GM12875 (cell line): ENCODE results near the gene VIM.

ENCODE experiments used
- H3K4me3 ChIP-seq: one replicate; pipeline ENCODE4 v1.5.1; 2011; ENCODE audit warnings: low read depth, low read length, control low read depth
- TF ChIP-seq, protein P1 (sequence below): IDR thresholded peaks from 2 replicates; pipeline ENCODE4 v1.5.1; 2011; ENCODE audit warnings: low read depth, mild to moderate bottlenecking, control low read depth, inconsistent platforms, low read length, moderate library complexity, borderline replicate concordance; ENCODE audit not compliant: insufficient read depth

VIM gene

DNA sequence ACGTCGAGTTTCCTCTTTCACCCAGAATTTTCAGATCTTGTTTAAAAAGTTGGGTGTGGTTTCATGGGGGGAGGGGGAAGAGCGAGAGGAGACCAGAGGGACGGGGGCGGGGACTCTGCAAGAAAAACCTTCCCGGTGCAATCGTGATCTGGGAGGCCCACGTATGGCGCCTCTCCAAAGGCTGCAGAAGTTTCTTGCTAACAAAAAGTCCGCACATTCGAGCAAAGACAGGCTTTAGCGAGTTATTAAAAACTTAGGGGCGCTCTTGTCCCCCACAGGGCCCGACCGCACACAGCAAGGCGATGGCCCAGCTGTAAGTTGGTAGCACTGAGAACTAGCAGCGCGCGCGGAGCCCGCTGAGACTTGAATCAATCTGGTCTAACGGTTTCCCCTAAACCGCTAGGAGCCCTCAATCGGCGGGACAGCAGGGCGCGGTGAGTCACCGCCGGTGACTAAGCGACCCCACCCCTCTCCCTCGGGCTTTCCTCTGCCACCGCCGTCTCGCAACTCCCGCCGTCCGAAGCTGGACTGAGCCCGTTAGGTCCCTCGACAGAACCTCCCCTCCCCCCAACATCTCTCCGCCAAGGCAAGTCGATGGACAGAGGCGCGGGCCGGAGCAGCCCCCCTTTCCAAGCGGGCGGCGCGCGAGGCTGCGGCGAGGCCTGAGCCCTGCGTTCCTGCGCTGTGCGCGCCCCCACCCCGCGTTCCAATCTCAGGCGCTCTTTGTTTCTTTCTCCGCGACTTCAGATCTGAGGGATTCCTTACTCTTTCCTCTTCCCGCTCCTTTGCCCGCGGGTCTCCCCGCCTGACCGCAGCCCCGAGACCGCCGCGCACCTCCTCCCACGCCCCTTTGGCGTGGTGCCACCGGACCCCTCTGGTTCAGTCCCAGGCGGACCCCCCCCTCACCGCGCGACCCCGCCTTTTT, at the start of gene VIM:
Gene VIM (plus strand): TSS at position 151 of the 925 bp plus-strand sequence. CDS start 1,182 bp downstream, outside the sequence.
- peak within 1 kb of the TSS; percentile 46 for H3K4me3 ChIP-seq
- TF ChIP-seq, protein P1, sequence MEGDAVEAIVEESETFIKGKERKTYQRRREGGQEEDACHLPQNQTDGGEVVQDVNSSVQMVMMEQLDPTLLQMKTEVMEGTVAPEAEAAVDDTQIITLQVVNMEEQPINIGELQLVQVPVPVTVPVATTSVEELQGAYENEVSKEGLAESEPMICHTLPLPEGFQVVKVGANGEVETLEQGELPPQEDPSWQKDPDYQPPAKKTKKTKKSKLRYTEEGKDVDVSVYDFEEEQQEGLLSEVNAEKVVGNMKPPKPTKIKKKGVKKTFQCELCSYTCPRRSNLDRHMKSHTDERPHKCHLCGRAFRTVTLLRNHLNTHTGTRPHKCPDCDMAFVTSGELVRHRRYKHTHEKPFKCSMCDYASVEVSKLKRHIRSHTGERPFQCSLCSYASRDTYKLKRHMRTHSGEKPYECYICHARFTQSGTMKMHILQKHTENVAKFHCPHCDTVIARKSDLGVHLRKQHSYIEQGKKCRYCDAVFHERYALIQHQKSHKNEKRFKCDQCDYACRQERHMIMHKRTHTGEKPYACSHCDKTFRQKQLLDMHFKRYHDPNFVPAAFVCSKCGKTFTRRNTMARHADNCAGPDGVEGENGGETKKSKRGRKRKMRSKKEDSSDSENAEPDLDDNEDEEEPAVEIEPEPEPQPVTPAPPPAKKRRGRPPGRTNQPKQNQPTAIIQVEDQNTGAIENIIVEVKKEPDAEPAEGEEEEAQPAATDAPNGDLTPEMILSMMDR = no peak

DNA sequence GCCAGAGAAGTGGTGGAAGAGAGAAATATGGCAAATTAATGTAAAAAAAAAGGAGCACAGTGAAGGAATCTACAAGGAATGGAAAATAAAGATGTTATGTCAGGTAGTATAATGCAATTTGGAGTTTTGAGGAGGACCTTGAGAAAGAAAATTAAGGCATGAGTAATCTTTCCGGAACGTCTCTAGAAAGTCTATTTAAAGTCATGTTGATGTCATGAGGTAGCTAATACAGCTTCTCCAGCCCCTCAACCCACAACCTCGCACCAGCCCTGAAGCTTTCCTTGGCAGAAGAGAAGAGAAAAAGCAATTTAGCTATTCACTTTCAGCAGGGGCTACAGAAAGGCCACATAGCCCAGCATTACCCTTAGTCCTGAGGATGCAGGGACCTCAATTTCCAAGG, 49.0 kb upstream of the VIM start:
- TF ChIP-seq, protein P1 = no peak
- no peak overlapping the region for H3K4me3 ChIP-seq

DNA sequence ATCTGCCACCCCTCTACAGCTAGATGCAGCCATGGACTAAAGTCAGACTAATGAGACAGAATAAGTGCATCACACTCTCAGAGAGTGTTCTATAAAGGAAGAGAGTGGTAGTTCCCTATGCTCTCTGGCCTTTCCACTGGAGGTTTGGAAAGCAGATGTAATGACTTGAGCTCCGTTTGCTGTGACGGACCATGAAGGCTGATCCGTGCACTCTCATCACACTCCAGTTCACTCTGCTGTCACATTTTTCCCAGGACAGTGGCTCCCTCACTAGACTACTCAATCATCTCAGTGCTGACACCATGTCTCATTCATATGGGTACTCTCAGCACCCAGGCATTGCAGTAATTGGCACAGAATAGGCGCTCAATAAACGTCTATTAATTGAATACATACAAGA, 46.9 kb upstream of the VIM start:
- H3K4me3 ChIP-seq = no peak overlapping the region
- TF ChIP-seq, protein P1 = no peak

DNA sequence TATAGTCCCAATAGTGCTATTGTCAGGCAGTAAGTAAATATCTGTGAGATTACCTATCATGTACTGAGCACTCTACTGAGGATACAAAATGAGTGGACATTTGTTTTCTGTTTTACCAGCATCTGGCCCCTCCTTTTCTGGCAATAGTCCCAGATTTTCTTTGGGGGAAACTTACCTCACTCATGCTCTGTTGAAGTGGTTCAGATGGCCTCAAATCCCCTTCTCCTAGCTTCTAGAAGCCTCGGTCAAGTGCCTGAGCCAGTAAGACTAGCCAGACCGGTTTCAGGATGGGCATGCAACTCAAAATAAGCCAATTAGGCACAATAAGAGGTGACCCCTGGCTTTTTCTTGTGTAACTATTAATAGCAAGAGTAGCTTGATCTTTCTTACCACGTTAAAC, 46.3 kb upstream of the VIM start:
- TF ChIP-seq, protein P1 = no peak
- H3K4me3 ChIP-seq = no peak overlapping the region

DNA sequence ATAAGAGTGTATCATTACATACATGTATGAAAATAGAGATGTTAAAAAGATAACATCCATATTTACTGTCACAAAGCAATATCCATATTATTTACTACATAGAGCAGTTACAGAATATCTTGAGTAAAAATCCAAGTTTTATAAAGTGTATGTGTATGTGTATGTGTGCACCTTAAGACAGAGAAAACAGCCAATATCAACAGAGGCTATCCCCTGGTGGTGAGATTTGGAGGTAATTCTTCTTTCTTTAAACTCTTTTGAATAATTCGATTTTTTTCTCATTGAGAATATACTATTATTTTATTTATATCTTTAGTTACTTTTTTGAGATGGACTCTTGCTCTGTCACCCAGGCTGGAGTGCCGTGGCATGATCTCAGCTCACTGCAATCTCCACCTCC, 44.9 kb upstream of the VIM start:
- TF ChIP-seq, protein P1 = no peak
- H3K4me3 ChIP-seq = no peak overlapping the region

DNA sequence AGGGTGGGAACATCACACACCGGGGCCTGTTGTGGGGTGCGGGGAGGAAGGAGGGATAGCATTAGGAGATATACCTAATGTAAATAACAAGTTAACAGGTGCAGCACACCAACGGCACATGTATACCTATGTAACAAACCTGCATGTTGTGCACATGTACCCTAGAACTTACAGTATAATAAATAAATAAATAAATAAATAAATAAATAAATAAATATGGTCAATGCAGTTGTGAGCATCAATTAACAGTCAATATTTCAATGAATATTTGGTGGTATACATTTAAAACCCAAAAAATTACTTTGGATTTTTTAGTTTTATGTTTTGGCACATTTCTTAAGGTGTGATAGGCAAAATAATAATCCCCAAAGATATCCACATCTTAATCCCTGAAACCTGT, 42.2 kb upstream of the VIM start:
- H3K4me3 ChIP-seq = no peak overlapping the region
- TF ChIP-seq, protein P1 = no peak

DNA sequence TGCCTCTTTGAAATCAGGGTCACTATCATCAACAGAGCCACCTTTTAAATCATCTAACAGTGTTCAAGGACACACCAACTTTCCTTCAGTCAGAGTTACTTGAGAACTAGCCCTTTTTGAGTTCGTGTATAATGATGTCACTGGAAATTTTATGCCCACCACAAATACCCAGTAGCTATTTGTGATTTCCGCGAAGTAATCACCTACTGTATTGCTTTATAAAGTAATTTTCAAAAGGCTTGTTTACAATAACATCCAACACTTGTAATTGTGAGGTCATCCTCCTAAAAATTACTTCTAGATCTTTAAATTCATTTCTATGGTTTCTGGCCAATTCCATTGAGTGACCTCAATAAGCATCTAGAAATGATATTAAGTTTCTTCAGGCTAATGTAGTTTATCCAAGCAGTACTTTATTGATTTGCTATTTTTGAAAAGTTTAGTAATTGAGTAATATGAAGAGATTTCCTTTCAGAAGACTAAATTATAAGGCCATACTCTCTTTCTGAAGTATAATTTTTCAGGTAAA, 39.3 kb upstream of the VIM start:
- H3K4me3 ChIP-seq = no peak overlapping the region
- TF ChIP-seq, protein P1 = no peak
